SK-N-SH (cell line): Measurements from ENCODE around the gene BMP7. TPM values are rescaled to one million over a fixed set of nuclear protein-coding genes. Genes with fewer than 3 reads are reported as not detected.

ENCODE experiments used
- CTCF ChIA-PET: fragments of 300-600, 350-600 bp; formaldehyde crosslinking; extraction: SDS; loops from one replicate; lab custom pipeline; 2021; lab: Yijun Ruan, JAX
- POLR2A ChIA-PET: fragments of 350-600 bp; sonication (Branson Sonifier 250); formaldehyde crosslinking; extraction: SDS; loops from one replicate; lab custom pipeline; 2020; ENCODE audit warnings: antibody characterized with exemption, inconsistent platforms; lab: Yijun Ruan, JAX
- DNase-seq: peaks from one replicate; pipeline ENCODE4 v3.0.0; 2012
- H2AFZ ChIP-seq: fragments of 200-600 bp; sonication (generic); 2 replicates; pipeline ENCODE4 v1.8.1; 2016; ENCODE audit warnings: antibody characterized with exemption, mild to moderate bottlenecking, low read depth
- H3F3A ChIP-seq: fragments of 200-600 bp; sonication (generic); replicated peaks from 2 replicates; pipeline ENCODE3; 2016; ENCODE audit warnings: antibody characterized with exemption, mild to moderate bottlenecking; ENCODE audit not compliant: insufficient read depth
- H3K27ac ChIP-seq, 2 experiments: fragments of 200-500 bp in 1 of 2; fragments of 200-600 bp in 1 of 2; sonication (Bioruptor generic) in 1 of 2; sonication (generic), shearing (Covaris generic) in 1 of 2; 2 replicates each; pipeline versions ENCODE4 v1.5.1 to v1.6.1; 2014 to 2016; ENCODE audit warnings: low read depth in 2 of 2, inconsistent platforms in 1 of 2, low read length in 1 of 2, mild to moderate bottlenecking in 1 of 2, mixed read lengths in 1 of 2
- H3K27me3 ChIP-seq: fragments of 200-600 bp; sonication (generic), shearing (Covaris generic); 2 replicates; pipeline ENCODE4 v1.6.1; 2016; ENCODE audit warnings: mixed run types; ENCODE audit not compliant: insufficient read depth
- H3K36me3 ChIP-seq, 2 experiments: fragments of 200-500 bp in 1 of 2; fragments of 200-600 bp in 1 of 2; sonication (Bioruptor generic) in 1 of 2; sonication (generic) in 1 of 2; replicated peaks in 1 of 2; 2 replicates each; pipeline versions ENCODE3 to v1.5.1; 2014 to 2016; ENCODE audit warnings: low read length in 1 of 2, mild to moderate bottlenecking in 1 of 2; ENCODE audit not compliant: insufficient read depth in 2 of 2, control insufficient read depth in 1 of 2
- H3K4me1 ChIP-seq, 2 experiments: fragments of 200-500 bp in 1 of 2; fragments of 200-600 bp in 1 of 2; sonication (Bioruptor generic) in 1 of 2; sonication (generic), shearing (Covaris generic) in 1 of 2; 2 replicates each; pipeline versions ENCODE4 v1.5.1 to v1.6.1; 2014 to 2016; ENCODE audit warnings: low read depth in 1 of 2, low read length in 1 of 2, mixed run types in 1 of 2; ENCODE audit not compliant: insufficient read depth in 2 of 2, control insufficient read depth in 1 of 2
- H3K4me2 ChIP-seq: fragments of 200-600 bp; sonication (generic), shearing (Covaris generic); 2 replicates; pipeline ENCODE4 v1.6.1; 2017; ENCODE audit warnings: mixed run types
- H3K4me3 ChIP-seq, 2 experiments: fragments of 200-500 bp in 1 of 2; fragments of 200-600 bp in 1 of 2; sonication (Bioruptor generic) in 1 of 2; sonication (generic), shearing (Covaris generic) in 1 of 2; 2 replicates each; pipeline versions ENCODE4 v1.5.1 to v1.8.1; 2014 to 2016; ENCODE audit warnings: low read depth in 2 of 2, inconsistent platforms in 1 of 2, low read length in 1 of 2, mild to moderate bottlenecking in 1 of 2, mixed read lengths in 1 of 2, moderate library complexity in 1 of 2
- H3K79me2 ChIP-seq: fragments of 200-600 bp; sonication (generic); 2 replicates; pipeline ENCODE4 v1.8.1; 2017; ENCODE audit warnings: mild to moderate bottlenecking; ENCODE audit not compliant: insufficient read depth
- H3K9ac ChIP-seq: fragments of 200-600 bp; sonication (generic); 2 replicates; pipeline ENCODE4 v1.6.1; 2017; ENCODE audit warnings: mixed run types
- H3K9me2 ChIP-seq: fragments of 200-600 bp; sonication (generic); 2 replicates; pipeline ENCODE4 v1.6.1; 2017; ENCODE audit warnings: mixed run types
- H3K9me3 ChIP-seq: fragments of 200-600 bp; sonication (generic); 2 replicates; pipeline ENCODE4 v1.6.1; 2017; ENCODE audit warnings: mixed run types, mild to moderate bottlenecking, moderate library complexity
- H4K20me1 ChIP-seq: fragments of 200-600 bp; sonication (generic); 2 replicates; pipeline ENCODE4 v1.6.1; 2017; ENCODE audit warnings: mild to moderate bottlenecking, mixed run types; ENCODE audit not compliant: insufficient read depth
- CHD2 ChIP-seq: fragments of 150-350 bp; IDR thresholded peaks from 2 replicates; pipeline ENCODE4 v1.6.1; 2018; ENCODE audit warnings: low read length; ENCODE audit not compliant: partially characterized antibody
- EP300 ChIP-seq, 2 experiments: IDR thresholded peaks; 2 replicates each; pipeline versions ENCODE4 v1.4.0 to v1.6.1; 2012; ENCODE audit warnings: borderline replicate concordance in 1 of 2, low read depth in 1 of 2, low read length in 1 of 2
- EZH2phosphoT487 ChIP-seq: fragments of 200-600 bp; sonication (generic); IDR thresholded peaks from 2 replicates; pipeline ENCODE4 v1.6.1; 2017; ENCODE audit warnings: low read depth, mixed run types, mild to moderate bottlenecking, antibody characterized with exemption, moderate library complexity, borderline replicate concordance
- FOSL2 ChIP-seq: IDR thresholded peaks from 2 replicates; pipeline ENCODE4 v1.4.0; 2012; ENCODE audit warnings: low read depth, mild to moderate bottlenecking, moderate library complexity, borderline replicate concordance
- FOXJ3 ChIP-seq: sonication (generic); formaldehyde crosslinking; IDR thresholded peaks from 2 replicates; pipeline ENCODE4 v1.5.1; 2020; ENCODE audit warnings: mild to moderate bottlenecking, missing genetic modification reagents
- GABPA ChIP-seq: IDR thresholded peaks from 2 replicates; pipeline ENCODE4 v1.4.0; 2012; ENCODE audit warnings: low read depth, mild to moderate bottlenecking
- GATA2 ChIP-seq: sonication (generic); formaldehyde crosslinking; IDR thresholded peaks from 2 replicates; pipeline ENCODE4 v1.5.0; 2020; ENCODE audit warnings: mild to moderate bottlenecking, missing genetic modification reagents
- IRF3 ChIP-seq: fragments of 150-350 bp; IDR thresholded peaks from 2 replicates; pipeline ENCODE4 v1.6.1; 2016; ENCODE audit warnings: mild to moderate bottlenecking, low read depth, low read length
- JUND ChIP-seq: IDR thresholded peaks from 2 replicates; pipeline ENCODE4 v1.4.0; 2012
- MAX ChIP-seq: IDR thresholded peaks from 2 replicates; pipeline ENCODE4 v1.4.0; 2012; ENCODE audit warnings: low read depth
- MEF2A ChIP-seq: IDR thresholded peaks from 2 replicates; pipeline ENCODE4 v1.4.0; 2012; ENCODE audit warnings: low read depth, borderline replicate concordance
- MXI1 ChIP-seq: IDR thresholded peaks from 2 replicates; pipeline ENCODE4 v1.6.1; 2012; ENCODE audit warnings: mild to moderate bottlenecking, low read depth, low read length, improper control_type of control experiment
- RCOR1 ChIP-seq: fragments of 150-350 bp; IDR thresholded peaks from 2 replicates; pipeline ENCODE4 v1.6.1; 2017; ENCODE audit warnings: antibody characterized with exemption, low read length
- REST ChIP-seq: IDR thresholded peaks from 2 replicates; pipeline ENCODE4 v1.6.1; 2012; ENCODE audit warnings: mild to moderate bottlenecking, low read depth, low read length, moderate library complexity
- RFX5 ChIP-seq: IDR thresholded peaks from 2 replicates; pipeline ENCODE4 v1.6.1; 2012; ENCODE audit warnings: mild to moderate bottlenecking, improper control_type of control experiment, low read length
- SMC3 ChIP-seq: IDR thresholded peaks from 2 replicates; pipeline ENCODE4 v1.6.1; 2012; ENCODE audit warnings: low read depth, low read length, improper control_type of control experiment
- TAF1 ChIP-seq: IDR thresholded peaks from 2 replicates; pipeline ENCODE4 v1.6.1; 2012; ENCODE audit warnings: low read depth, mild to moderate bottlenecking, low read length, moderate library complexity, borderline replicate concordance
- TCF12 ChIP-seq: IDR thresholded peaks from 2 replicates; pipeline ENCODE4 v1.4.0; 2012
- USF2 ChIP-seq: fragments of 150-350 bp; IDR thresholded peaks from 2 replicates; pipeline ENCODE4 v1.6.1; 2017; ENCODE audit warnings: antibody characterized with exemption, low read length, low read depth, borderline replicate concordance
- YY1 ChIP-seq: IDR thresholded peaks from 2 replicates; pipeline ENCODE4 v1.4.0; 2012; ENCODE audit warnings: low read depth, mild to moderate bottlenecking
- WGBS: methylation state at CpG from one replicate; pipeline ENCODE4 v1.1.6; 2017; ENCODE audit warnings: low lambda C conversion rate; 5-methylcytosine and 5-hydroxymethylcytosine counted together
- polyA plus RNA-seq, 3 experiments: library from polyadenylated mRNA; depleted of rRNA; stranded (reverse); fragments of >200 nt; gene quantifications; 2 replicates each; pipeline ENCODE4 v1.2.3, GENCODE V29; 2012

BMP7 gene
- polyA plus RNA-seq, 1 of the 3 experiments (the other 2 are of a cell fraction), result not detected

GRCh38 chr20:57199656-57200405 lies 66.6 kb downstream of the BMP7 start:
- H2AFZ ChIP-seq, result no peak overlapping the region
- peaks cover 0 to 14% of the 10 kb centered on the region in 2 experiments; a peak in 1 of 4 replicates for H3K4me1 ChIP-seq
- TF ChIP-seq FOXJ3 (CRISPR knock-in tag) (no peak), YY1 (no peak), GABPA (no peak), RCOR1 (no peak), EZH2phosphoT487 (no peak)
- H3K27ac ChIP-seq, result no peak overlapping the region
- no peak for DNase-seq
- H3K9me2 ChIP-seq, result no peaks in the 10 kb centered on the region
- H3K4me2 ChIP-seq, result no peak overlapping the region
- H3K4me3 ChIP-seq, result no peak overlapping the region
- H3K36me3 ChIP-seq, result no peaks in the 10 kb centered on the region
- H4K20me1 ChIP-seq, result no peaks in the 10 kb centered on the region
- POLR2A ChIA-PET, result no interaction called here
- no peaks in the 10 kb centered on the region for H3K27me3 ChIP-seq
- no peaks in the 10 kb centered on the region for H3K9me3 ChIP-seq
- 64% methylated on average over 13 of the region's 16 CpGs for WGBS
- no peaks in the 10 kb centered on the region for H3K79me2 ChIP-seq
- CTCF ChIA-PET, result interaction anchor here (1.4 to 1.6 kb wide), 2 partner anchors 45 to 110 kb away, joined by 3 to 6 read pairs; no protein-coding TSS in a partner anchor
- H3K9ac ChIP-seq, result no peak overlapping the region
- H3F3A ChIP-seq, result no peaks in the 10 kb centered on the region

- no peaks in the 10 kb centered on the region for H3K79me2 ChIP-seq
- peaks cover 0 to 14% of the 10 kb centered on the region in 2 experiments; a peak in 1 of 4 replicates for H3K4me1 ChIP-seq
- TF ChIP-seq JUND (no peak), FOSL2 (no peak), MEF2A (no peak), MXI1 (no peak), REST (no peak), RFX5 (no peak), GATA2 (CRISPR knock-in tag) (no peak), TAF1 (no peak), GABPA (no peak), SMC3 (no peak), IRF3 (no peak), USF2 (no peak), TCF12 (no peak), CHD2 (no peak), EP300 (IDR thresholded peaks at IDR 0.05; ENCODE audit: borderline replicate concordance in 1 of 2, low read depth in 1 of 2, low read length in 1 of 2) (no peak), MAX (no peak)
- no peaks in the 10 kb centered on the region for H3K9me3 ChIP-seq
- WGBS, result 69% methylated on average over 23 of the region's 24 CpGs
- H3K36me3 ChIP-seq, result no peaks in the 10 kb centered on the region
- H3K27ac ChIP-seq, result no peak overlapping the region
- H2AFZ ChIP-seq, result no peak overlapping the region
- no peak overlapping the region for H3K4me2 ChIP-seq
- no peaks in the 10 kb centered on the region for H3K9me2 ChIP-seq
- H3F3A ChIP-seq, result no peaks in the 10 kb centered on the region
- no peak overlapping the region for H3K4me3 ChIP-seq
- ChIA-PET CTCF (interaction anchor here (0.7 kb wide), 1 partner anchor 134 kb away, joined by 3 read pairs; no protein-coding TSS in a partner anchor), POLR2A (no interaction called here)
- H3K27me3 ChIP-seq, result no peaks in the 10 kb centered on the region
- no peak overlapping the region for H3K9ac ChIP-seq
- no peaks in the 10 kb centered on the region for H4K20me1 ChIP-seq
- DNase-seq, result no peak
These were observed 68.0 kb downstream of the BMP7 start for GRCh38 chr20:57198132-57199072.
